Measurements from ENCODE around the gene MEIS3. TPM values are rescaled to one million over a fixed set of nuclear protein-coding genes. Genes with fewer than 3 reads are reported as not detected.

The MEIS3 gene
- total and polyA plus RNA-seq, 9 donors: 7.2 to 30.6 (median 18.6) TPM

DNA sequence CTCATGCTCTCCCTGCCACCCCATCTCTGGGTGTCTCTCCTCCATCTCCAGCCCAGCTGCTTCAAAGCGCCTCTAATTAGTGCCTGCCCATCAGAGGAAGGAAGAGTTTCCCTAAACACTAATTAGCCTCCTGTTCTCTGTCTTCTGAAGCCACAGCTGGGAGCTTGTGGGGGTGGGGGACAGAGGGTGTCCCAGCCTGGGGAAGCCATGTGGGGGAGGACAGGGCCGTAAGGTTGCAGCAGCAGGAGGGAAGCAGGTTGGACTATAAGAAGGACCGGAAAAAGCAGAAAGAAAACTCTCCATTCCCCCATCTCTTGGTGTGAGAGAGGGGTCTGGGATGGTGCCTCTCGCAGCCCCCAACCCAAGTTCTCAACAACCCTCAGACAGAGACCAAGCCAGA, 26.2 kb upstream of the MEIS3 start:
- Histone ChIP-seq H3K4me3 (no peak overlapping the region), H3K27ac (no peak overlapping the region), H3K36me3 (no peaks in the 10 kb centered on the region), H3K9me3 (peaks cover 0 to 4% of the 10 kb centered on the region in 2 donors), H3K4me1 (ENCODE audit: insufficient read depth) (peaks cover 4% of the 10 kb centered on the region), H3K27me3 (no peaks in the 10 kb centered on the region)
- TF ChIP-seq, protein P1, sequence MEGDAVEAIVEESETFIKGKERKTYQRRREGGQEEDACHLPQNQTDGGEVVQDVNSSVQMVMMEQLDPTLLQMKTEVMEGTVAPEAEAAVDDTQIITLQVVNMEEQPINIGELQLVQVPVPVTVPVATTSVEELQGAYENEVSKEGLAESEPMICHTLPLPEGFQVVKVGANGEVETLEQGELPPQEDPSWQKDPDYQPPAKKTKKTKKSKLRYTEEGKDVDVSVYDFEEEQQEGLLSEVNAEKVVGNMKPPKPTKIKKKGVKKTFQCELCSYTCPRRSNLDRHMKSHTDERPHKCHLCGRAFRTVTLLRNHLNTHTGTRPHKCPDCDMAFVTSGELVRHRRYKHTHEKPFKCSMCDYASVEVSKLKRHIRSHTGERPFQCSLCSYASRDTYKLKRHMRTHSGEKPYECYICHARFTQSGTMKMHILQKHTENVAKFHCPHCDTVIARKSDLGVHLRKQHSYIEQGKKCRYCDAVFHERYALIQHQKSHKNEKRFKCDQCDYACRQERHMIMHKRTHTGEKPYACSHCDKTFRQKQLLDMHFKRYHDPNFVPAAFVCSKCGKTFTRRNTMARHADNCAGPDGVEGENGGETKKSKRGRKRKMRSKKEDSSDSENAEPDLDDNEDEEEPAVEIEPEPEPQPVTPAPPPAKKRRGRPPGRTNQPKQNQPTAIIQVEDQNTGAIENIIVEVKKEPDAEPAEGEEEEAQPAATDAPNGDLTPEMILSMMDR (IDR thresholded peaks at IDR 0.05): no peak
- no peak for TF ChIP-seq EP300 (IDR thresholded peaks at IDR 0.05)
- DNase-seq: no peak
- intact Hi-C loops (cut with DNase I): no loop called here
- WGBS, 3 donors: 31 to 34% (median 33%) methylated on average over 4 of the region's 4 CpGs

DNA sequence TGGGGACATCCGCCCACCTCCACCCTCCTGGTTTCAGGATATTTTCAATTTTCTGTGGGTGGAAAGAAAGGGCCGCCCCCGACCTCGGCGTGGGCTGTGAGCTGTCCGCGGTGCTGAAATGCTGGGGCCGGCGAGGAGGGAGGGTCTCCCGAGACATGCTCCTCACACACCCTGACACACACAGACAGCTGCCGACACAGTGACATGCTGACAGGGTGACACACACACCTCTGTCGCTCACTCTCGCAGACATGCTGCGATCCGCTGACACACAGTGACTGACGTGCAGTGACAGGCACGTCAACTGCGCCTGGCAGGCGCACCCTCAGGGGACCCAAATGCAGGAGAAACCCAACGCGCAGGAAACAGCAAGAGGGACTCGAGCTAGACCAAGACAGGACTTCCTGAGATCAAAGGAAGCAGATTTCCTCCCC, 25.1 kb upstream of the MEIS3 start:
- DNase-seq: no peak
- intact Hi-C loops (cut with DNase I): no loop called here
- peaks cover 4% of the 10 kb centered on the region for H3K4me1 ChIP-seq (ENCODE audit: insufficient read depth)
- H3K9me3 ChIP-seq: peaks cover 0 to 4% of the 10 kb centered on the region in 2 donors
- no peaks in the 10 kb centered on the region for H3K27me3 ChIP-seq
- no peaks in the 10 kb centered on the region for H3K36me3 ChIP-seq
- no peak overlapping the region for H3K27ac ChIP-seq
- TF ChIP-seq POLR2A (IDR thresholded peaks at IDR 0.05): no peak
- TF ChIP-seq, protein P1 (IDR thresholded peaks at IDR 0.05): no peak
- H3K4me3 ChIP-seq: no peak overlapping the region
- 23 to 30% (median 25%) methylated on average over 18 to 22 of the region's 22 CpGs for WGBS, 3 donors

DNA sequence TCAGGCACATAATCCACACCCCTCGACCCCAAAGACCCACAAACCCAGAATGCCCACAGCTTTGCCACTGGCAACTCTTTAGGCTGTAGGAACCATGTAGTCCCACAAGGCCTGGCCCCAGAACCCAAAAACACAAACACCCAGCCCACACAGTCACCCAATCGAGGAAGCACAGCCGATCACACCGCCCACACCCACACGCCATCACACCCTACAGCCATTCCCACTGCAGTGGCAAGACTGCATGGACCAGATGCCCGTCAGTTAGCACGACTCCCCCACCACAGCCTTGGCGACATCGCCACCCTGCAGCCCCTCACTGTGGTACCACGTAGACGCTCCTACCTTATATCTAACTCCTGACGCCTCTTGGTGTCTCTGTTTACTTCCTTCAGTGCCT, 24.0 kb upstream of the MEIS3 start:
- WGBS, 3 donors: 52 to 69% (median 54%) methylated on average over 12 of the region's 12 CpGs
- peaks cover 0 to 4% of the 10 kb centered on the region in 2 donors for H3K9me3 ChIP-seq
- DNase-seq: no peak
- H3K27ac ChIP-seq: no peak overlapping the region
- H3K36me3 ChIP-seq: no peaks in the 10 kb centered on the region
- H3K4me1 ChIP-seq (ENCODE audit: insufficient read depth): peaks cover 4% of the 10 kb centered on the region
- TF ChIP-seq, protein P1 (IDR thresholded peaks at IDR 0.05): no peak
- no peak for TF ChIP-seq POLR2A (IDR thresholded peaks at IDR 0.05)
- no peak for TF ChIP-seq EP300 (IDR thresholded peaks at IDR 0.05)
- H3K27me3 ChIP-seq: no peaks in the 10 kb centered on the region
- intact Hi-C loops (cut with DNase I): no loop called here
- H3K4me3 ChIP-seq: no peak overlapping the region

DNA sequence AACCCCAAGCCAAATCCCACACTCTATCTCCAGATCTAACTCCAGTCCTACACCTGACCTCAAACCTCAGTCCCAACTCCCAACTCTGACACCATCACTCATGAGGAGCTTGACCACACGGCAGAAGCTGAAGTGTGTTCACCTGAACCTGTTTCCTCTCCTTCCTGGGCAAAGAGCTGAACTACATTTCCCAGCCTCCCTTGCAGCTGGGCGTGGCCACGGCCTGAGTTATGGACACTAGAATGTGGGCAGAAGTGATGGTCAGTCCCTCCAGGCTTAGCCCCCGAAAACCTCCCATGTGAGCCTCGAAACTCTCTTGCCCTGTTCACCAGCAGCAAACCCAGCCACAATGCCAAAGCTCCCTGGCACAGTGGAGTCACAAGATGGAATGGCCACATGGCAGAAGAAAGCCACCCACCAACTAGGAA, 19.5 kb upstream of the MEIS3 start:
- Histone ChIP-seq H3K36me3 (no peaks in the 10 kb centered on the region), H3K4me1 (ENCODE audit: insufficient read depth) (no peaks in the 10 kb centered on the region), H3K27ac (no peak overlapping the region), H3K27me3 (no peaks in the 10 kb centered on the region), H3K4me3 (no peak overlapping the region), H3K9me3 (no peaks in the 10 kb centered on the region)
- no peak for TF ChIP-seq POLR2A (IDR thresholded peaks at IDR 0.05)
- TF ChIP-seq, protein P1 (IDR thresholded peaks at IDR 0.05): no peak
- TF ChIP-seq EP300 (IDR thresholded peaks at IDR 0.05): no peak
- DNase-seq: no peak
- intact Hi-C loops (cut with DNase I): loop anchor here (5.0 to 10.0 kb wide), 3 partner anchors 76 to 258 kb away; partner anchors contain the start of gene NAPA (in 2 of the 4)
- WGBS, 3 donors: 28 to 48% (median 34%) methylated on average over 5 of the region's 5 CpGs

All from ovary (tissue), 9 donors.